K562 (cell line): ENCODE data around the gene SLC12A6. TPM values are rescaled to one million over a fixed set of nuclear protein-coding genes. Genes with fewer than 3 reads are reported as not detected.

Source experiments
- CHD1 ChIP-seq: fragments of 200-600 bp; sonication (generic); IDR thresholded peaks from one replicate; pipeline ENCODE4 v1.6.1; 2012; ENCODE audit warnings: mild to moderate bottlenecking, moderate library complexity, low read length, inconsistent platforms
- DMBX1 ChIP-seq: fragments of 250-450 bp; sonication (Bioruptor Pico); IDR thresholded peaks from 2 replicates; pipeline ENCODE4 v1.8.0; 2022; ENCODE audit warnings: inconsistent platforms, mild to moderate bottlenecking, moderate library complexity, borderline replicate concordance
- HNRNPUL1 ChIP-seq: fragments of 200-400 bp; formaldehyde crosslinking; IDR thresholded peaks from 2 replicates; pipeline ENCODE4 v1.6.1; 2017; ENCODE audit warnings: low read length
- LCOR ChIP-seq: sonication (generic); formaldehyde crosslinking; IDR thresholded peaks from 2 replicates; pipeline ENCODE4 v1.8.0; 2022; ENCODE audit warnings: mild to moderate bottlenecking, missing genetic modification reagents
- NR4A1 ChIP-seq, 2 experiments: fragments of 250-450 bp in 1 of 2; fragments of 450-650 bp in 1 of 2; sonication (Bioruptor Pico) in 1 of 2; IDR thresholded peaks; 2 replicates each; pipeline versions ENCODE4 v1.4.0 to v1.6.1; 2016 to 2020; ENCODE audit warnings: mild to moderate bottlenecking in 2 of 2, missing compliant biosample characterization in 1 of 2, missing genetic modification characterization in 1 of 2, moderate library complexity in 1 of 2
- RBFOX2 ChIP-seq: fragments of 200-400 bp; formaldehyde crosslinking; IDR thresholded peaks from 2 replicates; pipeline ENCODE4 v1.6.1; 2017; ENCODE audit warnings: low read depth, mild to moderate bottlenecking, low read length, moderate library complexity
- RCOR1 ChIP-seq, 2 experiments: IDR thresholded peaks; 2 replicates each; pipeline ENCODE4 v1.6.1; 2012; ENCODE audit warnings: low read depth in 2 of 2, low read length in 2 of 2, borderline replicate concordance in 1 of 2, improper control_type of control experiment in 1 of 2
- SNIP1 ChIP-seq: fragments of 450-650 bp; IDR thresholded peaks from 2 replicates; pipeline ENCODE4 v1.7.1; 2017; ENCODE audit warnings: low read depth, mild to moderate bottlenecking
- ZBTB8A ChIP-seq: fragments of 450-650 bp; IDR thresholded peaks from 2 replicates; pipeline ENCODE4 v1.6.1; 2018; ENCODE audit warnings: mild to moderate bottlenecking, moderate library complexity; ENCODE audit not compliant: partially characterized antibody
- ZFX ChIP-seq: sonication (generic); formaldehyde crosslinking; IDR thresholded peaks from 2 replicates; pipeline ENCODE4 v1.8.0; 2022; ENCODE audit warnings: mild to moderate bottlenecking, missing genetic modification reagents, moderate library complexity
- ZNF41 ChIP-seq: fragments of 250-450 bp; sonication (Bioruptor Pico); conservative IDR thresholded peaks from 2 replicates; pipeline ENCODE4 v1.4.0; 2020; ENCODE audit warnings: mild to moderate bottlenecking
- polyA plus RNA-seq, 8 experiments: library from polyadenylated mRNA; depleted of rRNA in 4 of 8; stranded (reverse) in 5 of 8; unstranded in 3 of 8; fragments of >200 nt; fragmentation: Nextera tagmentation in 2 of 8; fragmentation: Illumina TruSeq in 1 of 8; extraction: Ambion mirVana in 2 of 8; extraction: Trizol in 1 of 8; gene quantifications; 2 replicates each; pipeline versions ENCODE4 v1.2.1 to v1.2.3, GENCODE V29; 2011 to 2014; ENCODE audit warnings: inconsistent platforms in 1 of 8, missing spikeins in 1 of 8
- total RNA-seq, 7 experiments: library from RNA; depleted of rRNA in 6 of 7; stranded (reverse); fragments of >200 nt in 6 of 7; fragmentation: Illumina TruSeq in 2 of 7; extraction: Trizol in 2 of 7; gene quantifications; 2 replicates each; pipeline versions ENCODE4 v1.2.1 to v1.2.3, GENCODE V29; 2011 to 2021; ENCODE audit warnings: low replicate concordance in 1 of 7
- TF ChIP-seq, protein P1 (sequence below): fragments of 450-650 bp; IDR thresholded peaks from 2 replicates; pipeline ENCODE4 v1.6.1; 2016; ENCODE audit warnings: mild to moderate bottlenecking, moderate library complexity
- TF ChIP-seq, protein P2 (sequence below), 3 experiments: IDR thresholded peaks in 2 of 3; conservative IDR thresholded peaks in 1 of 3; 2 replicates each; pipeline ENCODE4 v1.5.1; 2011 to 2012; ENCODE audit warnings: low read length in 3 of 3, mild to moderate bottlenecking in 3 of 3, control low read depth in 2 of 3, improper control_type of control experiment in 1 of 3, inconsistent platforms in 1 of 3, low read depth in 1 of 3, mixed read lengths in 1 of 3, moderate library complexity in 1 of 3; ENCODE audit not compliant: insufficient read depth in 2 of 3

Gene SLC12A6
- total and polyA plus RNA-seq, 9 of the 15 experiments (the other 6 are each of a cell fraction or from before 2014, with no cell fraction given), result 1.4 to 16.4 (median 6.7) TPM

DNA sequence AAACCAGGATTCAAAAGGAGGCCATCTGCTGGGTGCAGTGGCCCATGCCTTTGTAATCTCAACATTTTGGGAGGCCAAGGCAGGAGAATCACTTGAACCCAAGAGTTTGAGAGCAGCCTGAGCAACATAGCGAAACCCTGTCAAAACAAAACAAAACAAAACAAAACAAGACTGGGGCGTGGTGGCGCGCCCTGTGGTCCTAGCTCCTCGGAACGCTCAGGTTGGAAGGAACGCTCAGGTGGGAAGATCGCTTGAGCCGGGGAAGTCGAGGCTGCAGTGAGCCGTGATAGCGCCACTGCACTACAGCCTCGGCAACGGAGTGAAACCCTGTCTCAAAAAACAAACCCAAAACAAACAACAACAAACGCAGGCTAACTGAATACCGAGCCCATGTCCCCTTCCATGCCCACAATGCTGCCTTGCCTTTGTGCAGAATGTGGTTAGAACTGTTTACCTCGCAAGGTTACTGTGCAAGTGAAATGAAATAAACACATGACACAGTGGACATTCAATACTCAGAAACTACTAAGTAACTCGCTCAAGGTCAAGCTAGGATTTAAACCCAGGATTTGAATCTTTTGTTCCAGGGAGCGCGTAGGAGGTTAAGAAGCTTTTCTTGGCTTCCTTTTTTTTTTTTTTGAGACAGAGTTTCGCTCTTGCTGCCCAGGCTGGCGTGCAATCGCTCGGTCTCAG, 113.5 kb downstream of the SLC12A6 start (continued):
- TF ChIP-seq, protein P1, sequence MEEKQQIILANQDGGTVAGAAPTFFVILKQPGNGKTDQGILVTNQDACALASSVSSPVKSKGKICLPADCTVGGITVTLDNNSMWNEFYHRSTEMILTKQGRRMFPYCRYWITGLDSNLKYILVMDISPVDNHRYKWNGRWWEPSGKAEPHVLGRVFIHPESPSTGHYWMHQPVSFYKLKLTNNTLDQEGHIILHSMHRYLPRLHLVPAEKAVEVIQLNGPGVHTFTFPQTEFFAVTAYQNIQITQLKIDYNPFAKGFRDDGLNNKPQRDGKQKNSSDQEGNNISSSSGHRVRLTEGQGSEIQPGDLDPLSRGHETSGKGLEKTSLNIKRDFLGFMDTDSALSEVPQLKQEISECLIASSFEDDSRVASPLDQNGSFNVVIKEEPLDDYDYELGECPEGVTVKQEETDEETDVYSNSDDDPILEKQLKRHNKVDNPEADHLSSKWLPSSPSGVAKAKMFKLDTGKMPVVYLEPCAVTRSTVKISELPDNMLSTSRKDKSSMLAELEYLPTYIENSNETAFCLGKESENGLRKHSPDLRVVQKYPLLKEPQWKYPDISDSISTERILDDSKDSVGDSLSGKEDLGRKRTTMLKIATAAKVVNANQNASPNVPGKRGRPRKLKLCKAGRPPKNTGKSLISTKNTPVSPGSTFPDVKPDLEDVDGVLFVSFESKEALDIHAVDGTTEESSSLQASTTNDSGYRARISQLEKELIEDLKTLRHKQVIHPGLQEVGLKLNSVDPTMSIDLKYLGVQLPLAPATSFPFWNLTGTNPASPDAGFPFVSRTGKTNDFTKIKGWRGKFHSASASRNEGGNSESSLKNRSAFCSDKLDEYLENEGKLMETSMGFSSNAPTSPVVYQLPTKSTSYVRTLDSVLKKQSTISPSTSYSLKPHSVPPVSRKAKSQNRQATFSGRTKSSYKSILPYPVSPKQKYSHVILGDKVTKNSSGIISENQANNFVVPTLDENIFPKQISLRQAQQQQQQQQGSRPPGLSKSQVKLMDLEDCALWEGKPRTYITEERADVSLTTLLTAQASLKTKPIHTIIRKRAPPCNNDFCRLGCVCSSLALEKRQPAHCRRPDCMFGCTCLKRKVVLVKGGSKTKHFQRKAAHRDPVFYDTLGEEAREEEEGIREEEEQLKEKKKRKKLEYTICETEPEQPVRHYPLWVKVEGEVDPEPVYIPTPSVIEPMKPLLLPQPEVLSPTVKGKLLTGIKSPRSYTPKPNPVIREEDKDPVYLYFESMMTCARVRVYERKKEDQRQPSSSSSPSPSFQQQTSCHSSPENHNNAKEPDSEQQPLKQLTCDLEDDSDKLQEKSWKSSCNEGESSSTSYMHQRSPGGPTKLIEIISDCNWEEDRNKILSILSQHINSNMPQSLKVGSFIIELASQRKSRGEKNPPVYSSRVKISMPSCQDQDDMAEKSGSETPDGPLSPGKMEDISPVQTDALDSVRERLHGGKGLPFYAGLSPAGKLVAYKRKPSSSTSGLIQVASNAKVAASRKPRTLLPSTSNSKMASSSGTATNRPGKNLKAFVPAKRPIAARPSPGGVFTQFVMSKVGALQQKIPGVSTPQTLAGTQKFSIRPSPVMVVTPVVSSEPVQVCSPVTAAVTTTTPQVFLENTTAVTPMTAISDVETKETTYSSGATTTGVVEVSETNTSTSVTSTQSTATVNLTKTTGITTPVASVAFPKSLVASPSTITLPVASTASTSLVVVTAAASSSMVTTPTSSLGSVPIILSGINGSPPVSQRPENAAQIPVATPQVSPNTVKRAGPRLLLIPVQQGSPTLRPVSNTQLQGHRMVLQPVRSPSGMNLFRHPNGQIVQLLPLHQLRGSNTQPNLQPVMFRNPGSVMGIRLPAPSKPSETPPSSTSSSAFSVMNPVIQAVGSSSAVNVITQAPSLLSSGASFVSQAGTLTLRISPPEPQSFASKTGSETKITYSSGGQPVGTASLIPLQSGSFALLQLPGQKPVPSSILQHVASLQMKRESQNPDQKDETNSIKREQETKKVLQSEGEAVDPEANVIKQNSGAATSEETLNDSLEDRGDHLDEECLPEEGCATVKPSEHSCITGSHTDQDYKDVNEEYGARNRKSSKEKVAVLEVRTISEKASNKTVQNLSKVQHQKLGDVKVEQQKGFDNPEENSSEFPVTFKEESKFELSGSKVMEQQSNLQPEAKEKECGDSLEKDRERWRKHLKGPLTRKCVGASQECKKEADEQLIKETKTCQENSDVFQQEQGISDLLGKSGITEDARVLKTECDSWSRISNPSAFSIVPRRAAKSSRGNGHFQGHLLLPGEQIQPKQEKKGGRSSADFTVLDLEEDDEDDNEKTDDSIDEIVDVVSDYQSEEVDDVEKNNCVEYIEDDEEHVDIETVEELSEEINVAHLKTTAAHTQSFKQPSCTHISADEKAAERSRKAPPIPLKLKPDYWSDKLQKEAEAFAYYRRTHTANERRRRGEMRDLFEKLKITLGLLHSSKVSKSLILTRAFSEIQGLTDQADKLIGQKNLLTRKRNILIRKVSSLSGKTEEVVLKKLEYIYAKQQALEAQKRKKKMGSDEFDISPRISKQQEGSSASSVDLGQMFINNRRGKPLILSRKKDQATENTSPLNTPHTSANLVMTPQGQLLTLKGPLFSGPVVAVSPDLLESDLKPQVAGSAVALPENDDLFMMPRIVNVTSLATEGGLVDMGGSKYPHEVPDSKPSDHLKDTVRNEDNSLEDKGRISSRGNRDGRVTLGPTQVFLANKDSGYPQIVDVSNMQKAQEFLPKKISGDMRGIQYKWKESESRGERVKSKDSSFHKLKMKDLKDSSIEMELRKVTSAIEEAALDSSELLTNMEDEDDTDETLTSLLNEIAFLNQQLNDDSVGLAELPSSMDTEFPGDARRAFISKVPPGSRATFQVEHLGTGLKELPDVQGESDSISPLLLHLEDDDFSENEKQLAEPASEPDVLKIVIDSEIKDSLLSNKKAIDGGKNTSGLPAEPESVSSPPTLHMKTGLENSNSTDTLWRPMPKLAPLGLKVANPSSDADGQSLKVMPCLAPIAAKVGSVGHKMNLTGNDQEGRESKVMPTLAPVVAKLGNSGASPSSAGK, result peak; percentile 24; the same call in 1 of the 2 replicates
- TF ChIP-seq HNRNPUL1 (0 out of 2 replicates have a peak, but pooled peaks have one; percentile 38), ZNF41 (no peak), LCOR (CRISPR knock-in tag) (no peak), DMBX1 (CRISPR knock-in tag) (peak; percentile 32; the same call in 1 of the 2 replicates), CHD1 (peak; percentile 36), RCOR1 (IDR thresholded peaks at IDR 0.05; ENCODE audit: borderline replicate concordance in 1 of 2, low read depth in 2 of 2, low read length in 2 of 2) (no peak), ZBTB8A (no peak), ZFX (peak; percentile 48), NR4A1 (CRISPR knock-in tag; IDR thresholded peaks at IDR 0.05) (no peak), NR4A1 (tag; IDR thresholded peaks at IDR 0.05) (peak; percentile 63; the same call in 1 of the 2 replicates), RBFOX2 (peak; percentile 59), SNIP1 (no peak)
- TF ChIP-seq, protein P2, sequence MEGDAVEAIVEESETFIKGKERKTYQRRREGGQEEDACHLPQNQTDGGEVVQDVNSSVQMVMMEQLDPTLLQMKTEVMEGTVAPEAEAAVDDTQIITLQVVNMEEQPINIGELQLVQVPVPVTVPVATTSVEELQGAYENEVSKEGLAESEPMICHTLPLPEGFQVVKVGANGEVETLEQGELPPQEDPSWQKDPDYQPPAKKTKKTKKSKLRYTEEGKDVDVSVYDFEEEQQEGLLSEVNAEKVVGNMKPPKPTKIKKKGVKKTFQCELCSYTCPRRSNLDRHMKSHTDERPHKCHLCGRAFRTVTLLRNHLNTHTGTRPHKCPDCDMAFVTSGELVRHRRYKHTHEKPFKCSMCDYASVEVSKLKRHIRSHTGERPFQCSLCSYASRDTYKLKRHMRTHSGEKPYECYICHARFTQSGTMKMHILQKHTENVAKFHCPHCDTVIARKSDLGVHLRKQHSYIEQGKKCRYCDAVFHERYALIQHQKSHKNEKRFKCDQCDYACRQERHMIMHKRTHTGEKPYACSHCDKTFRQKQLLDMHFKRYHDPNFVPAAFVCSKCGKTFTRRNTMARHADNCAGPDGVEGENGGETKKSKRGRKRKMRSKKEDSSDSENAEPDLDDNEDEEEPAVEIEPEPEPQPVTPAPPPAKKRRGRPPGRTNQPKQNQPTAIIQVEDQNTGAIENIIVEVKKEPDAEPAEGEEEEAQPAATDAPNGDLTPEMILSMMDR (IDR thresholded peaks at IDR 0.05 in 2 of 3, conservative IDR thresholded peaks at IDR 0.05 in 1 of 3; ENCODE audit: insufficient read depth in 2 of 3, low read depth in 1 of 3, low read length in 3 of 3), result peak in 1 of 3 experiments; percentile 15; a peak in 2 of 6 replicates
